IPS DF 4.7 (cell line): ENCODE data around the gene KIAA0232.
"Not testable (repeated sequence)": the region's sequence is repeated elsewhere in the genome, so short reads cannot be mapped to it uniquely, and the experiment has no call there.

ENCODE experiments used
- DNase-seq: peaks from one replicate; pipeline ENCODE4 v3.0.0-alpha.2; 2013; ENCODE audit warnings: low spot score; ENCODE audit errors: extremely low read depth

Gene KIAA0232

DNA sequence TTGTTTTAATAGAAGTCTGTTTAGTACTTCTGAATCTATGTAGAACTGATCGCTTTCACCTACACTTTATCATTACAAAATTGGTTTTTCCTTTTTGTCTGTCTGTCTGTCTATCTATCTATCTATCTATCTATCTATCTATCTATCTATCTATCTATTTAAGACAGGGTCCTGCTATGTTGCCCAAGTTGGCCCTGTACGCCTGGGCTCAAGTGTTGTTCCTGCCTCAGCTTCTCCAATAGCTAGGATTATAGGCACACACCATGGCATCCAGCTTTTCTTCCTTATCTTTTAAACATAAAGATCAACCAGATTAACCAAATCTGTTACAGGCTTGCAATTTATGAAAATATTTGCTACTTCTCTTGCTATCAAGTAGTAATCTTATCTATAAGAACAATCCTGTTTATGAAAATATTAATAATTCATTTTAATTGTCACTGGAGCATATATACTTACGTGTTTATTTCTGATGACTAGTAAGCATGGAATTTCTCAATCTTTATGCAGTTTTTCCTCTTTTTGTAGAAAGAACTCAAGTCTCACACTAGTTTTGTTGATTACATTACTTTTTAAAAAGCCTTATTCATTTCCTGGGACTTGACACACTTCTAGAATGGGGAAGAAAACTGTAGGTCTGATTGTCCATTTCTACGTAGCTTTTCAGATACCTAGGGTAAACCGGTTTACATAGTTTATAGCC lies 24.5 kb downstream of the KIAA0232 start:
- no peak for DNase-seq

DNA sequence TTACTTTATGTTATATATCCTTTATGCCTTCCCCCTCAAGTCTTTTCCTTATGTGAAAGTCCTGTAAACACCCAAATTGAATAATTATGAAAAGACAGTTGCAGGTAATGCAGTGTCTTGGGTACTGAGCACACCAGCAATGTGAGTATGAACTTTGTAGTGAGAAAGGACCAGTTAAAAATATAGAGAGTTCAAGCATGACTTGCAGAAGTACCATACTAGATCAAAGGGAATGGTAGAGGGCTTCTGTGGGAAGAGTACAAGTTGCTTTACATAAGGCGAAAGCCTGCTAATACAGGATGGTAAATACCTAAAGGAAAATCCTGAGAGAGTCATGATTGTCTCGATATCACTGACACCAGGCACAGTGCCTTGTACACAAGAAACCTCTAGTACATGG lies 25.7 kb downstream of the KIAA0232 start:
- no peak for DNase-seq

DNA sequence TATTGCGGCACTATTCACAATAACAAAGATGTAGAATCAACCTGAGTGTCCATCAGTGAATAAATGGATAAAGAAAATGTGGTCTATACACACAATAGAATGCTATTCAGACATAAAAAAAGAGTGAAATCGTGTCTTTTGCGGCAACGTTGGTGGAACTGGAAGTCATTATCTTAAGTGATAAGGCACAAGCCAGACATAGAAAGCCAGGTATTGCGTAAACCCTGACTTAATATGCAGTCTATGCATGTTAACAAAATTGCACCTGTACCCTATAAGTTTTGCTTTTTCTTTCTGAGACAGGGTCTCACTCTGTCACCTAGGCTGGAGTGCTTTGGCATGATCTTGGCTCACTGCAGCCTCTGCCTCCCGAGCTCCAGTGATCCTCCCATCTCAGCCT lies 28.6 kb downstream of the KIAA0232 start:
- no peak for DNase-seq

DNA sequence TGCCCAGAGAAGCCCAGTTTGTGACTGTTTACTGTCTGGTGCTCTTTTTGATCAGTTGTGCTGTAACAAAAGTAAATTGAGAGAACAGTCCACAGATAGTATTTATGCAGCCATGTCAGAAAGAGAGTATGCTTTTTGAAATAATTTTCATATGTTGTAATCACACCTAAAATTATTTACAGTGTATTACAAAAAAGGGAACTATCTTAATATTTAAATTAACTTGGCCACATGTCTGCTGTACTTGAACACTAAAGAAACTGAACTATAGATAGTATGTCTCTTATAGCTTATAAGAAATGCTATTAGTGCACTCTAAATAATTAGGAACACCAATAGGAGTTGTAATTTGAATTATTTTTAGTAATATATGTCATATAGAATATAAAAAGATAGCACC lies 30.2 kb downstream of the KIAA0232 start:
- no peak for DNase-seq

DNA sequence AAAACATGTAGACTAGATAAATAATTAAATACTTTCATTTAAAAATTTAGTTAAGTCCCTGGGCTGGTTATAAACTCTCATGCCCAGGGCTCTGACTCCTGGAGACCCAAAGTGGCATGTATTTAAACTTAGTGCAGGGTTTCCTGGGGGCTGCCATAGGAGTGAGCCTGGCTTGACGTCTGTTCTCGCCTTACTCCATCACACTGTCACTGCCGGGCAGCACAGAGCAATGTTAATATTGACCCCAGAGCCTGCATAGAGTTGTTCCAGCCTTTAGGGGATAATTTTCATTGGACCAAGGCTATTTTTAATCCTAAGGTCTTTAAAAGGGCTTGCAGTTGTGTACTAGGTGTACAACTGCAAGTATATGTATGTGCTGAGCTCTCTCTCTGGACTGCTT lies 31.2 kb downstream of the KIAA0232 start:
- no peak for DNase-seq

DNA sequence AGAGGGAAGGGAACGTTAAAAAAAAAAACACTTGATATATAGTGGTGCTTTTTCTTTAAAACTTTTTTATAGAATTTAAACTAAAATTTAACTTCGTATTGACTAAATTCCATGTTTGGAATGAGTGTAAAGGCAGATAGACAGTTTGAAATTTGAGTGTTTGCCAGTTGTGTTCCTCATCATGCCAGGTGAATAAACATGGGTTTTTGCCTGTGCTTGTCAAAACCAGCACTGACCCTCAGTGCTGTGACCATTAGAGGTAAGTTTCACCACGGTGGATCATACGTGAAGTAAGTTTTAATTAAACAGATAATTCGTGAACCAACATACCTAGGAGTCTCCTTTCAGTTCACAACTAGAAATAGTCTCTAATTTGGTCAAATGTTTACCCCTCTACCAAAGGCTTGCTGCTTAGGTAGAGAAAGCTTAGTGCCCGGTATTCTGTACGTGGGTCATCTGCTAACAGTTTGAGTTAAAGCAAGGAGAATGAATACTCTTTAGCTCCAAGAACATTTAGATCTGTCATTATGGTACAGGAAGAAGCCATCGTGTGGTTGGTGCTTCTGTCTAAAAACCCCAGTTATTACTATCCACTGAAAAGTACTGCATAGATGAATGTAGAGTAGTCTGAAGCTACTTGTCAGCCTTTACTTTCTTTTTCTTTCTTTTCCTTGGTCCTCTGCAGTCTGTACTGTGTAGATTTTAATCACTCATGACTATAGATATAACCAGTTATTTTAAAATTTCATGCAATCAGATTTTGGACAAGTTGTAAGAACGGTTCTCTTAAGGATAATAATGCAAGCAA lies 32.7 kb downstream of the KIAA0232 start:
- no peak for DNase-seq

DNA sequence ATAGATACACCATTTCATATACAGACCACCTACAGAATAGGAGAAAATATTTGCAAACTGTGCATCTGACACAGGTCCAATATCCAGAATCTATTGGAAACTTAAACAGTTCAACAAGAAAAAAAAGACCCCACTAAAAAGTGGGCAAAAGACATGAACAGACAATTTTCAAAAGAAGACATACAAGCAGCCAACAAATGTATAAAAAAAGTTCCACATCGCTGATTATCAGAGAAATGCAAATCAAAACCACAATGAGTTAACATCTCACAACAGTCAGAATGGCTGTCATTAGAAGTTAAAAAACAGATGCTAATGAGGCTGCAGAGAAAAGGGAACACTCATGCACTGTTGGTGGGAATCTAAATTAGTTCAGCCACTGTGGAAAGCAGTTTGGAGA lies 36.8 kb downstream of the KIAA0232 start:
- DNase-seq = no peak

DNA sequence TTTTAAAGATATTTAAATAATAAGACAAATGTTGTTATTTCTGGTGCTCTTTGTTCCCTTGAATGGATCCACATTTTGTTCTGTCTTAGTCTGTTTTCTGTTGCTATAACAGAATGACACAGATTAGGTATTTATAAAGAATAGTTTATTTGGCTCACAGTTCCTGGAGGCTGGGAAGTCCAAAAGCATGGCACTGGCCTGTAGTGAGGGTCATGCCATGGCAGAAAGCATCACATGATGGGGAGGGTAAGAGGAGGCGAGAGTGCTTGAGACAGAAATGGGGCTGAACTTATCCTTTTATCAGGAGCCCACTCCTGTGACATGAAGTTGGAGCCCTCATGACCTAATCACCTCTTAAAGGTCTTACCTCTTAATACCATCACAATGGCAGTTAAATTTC lies 38.2 kb downstream of the KIAA0232 start:
- DNase-seq = no peak

DNA sequence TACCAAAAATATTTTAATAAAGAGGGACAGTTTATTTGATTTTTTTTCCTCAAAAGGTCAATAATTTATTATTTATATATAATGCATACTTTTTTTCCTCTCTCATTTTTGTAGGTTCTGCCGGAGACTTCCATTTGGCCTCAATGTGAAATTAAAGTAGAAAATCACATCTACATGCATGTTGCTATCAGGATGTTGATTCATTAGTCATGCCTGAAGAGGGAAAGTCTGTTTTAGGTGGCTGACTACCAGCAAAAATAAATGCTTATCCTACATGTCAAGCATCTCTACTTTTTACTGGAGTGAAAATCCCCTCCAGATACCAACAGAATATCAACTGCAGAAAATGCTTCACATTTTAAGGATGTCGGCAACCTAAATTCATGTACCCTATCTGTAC lies 41.5 kb downstream of the KIAA0232 start:
- no peak for DNase-seq

DNA sequence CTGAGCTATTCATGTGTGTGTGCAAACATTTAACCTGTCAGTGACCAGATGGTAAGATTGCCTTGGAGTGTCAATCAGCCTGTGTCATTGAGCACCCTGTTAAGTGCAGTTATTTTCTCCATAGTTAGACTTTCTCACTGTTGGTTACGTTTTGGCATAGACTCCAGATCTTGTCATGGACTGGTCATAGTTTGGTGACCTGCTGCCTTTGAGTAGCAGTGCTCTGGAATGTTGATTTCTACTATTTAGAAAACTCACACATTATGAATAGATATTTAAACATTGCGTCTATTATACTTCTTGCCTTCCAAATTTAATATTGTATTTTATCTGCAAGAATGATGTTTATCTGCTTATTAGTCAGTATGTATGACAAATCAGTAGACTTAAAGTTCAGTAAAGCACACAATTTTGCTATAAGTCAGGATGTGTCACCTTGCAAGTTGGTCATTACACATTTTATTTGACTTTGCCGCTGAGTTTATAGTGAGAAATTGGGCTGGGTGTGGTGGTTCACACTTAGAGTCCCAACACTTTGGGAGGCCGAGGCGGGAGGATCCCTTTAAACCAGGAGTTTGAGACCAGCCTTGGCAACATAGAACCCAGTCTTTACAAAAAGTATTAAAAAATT lies 42.4 kb downstream of the KIAA0232 start:
- no peak for DNase-seq

DNA sequence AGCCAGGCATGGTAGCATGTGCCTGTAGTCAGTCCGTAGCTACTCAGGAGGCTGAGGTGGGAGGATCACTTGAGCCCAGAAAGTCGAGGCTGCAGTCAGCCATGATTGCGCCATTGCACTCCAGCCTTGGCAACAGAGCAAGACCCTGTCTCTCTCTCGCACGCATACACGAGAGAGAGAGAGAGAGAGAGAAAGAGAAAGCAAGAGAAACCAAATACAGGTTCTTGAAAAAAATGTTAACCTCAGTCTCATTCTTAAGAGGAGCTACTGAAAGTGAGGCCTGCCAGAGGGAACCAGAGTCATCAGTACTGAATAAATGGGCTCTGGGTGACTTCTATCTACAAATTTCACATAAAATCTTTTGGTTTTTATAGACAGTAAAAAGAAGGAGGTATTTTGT lies 42.9 kb downstream of the KIAA0232 start:
- DNase-seq = no peak

DNA sequence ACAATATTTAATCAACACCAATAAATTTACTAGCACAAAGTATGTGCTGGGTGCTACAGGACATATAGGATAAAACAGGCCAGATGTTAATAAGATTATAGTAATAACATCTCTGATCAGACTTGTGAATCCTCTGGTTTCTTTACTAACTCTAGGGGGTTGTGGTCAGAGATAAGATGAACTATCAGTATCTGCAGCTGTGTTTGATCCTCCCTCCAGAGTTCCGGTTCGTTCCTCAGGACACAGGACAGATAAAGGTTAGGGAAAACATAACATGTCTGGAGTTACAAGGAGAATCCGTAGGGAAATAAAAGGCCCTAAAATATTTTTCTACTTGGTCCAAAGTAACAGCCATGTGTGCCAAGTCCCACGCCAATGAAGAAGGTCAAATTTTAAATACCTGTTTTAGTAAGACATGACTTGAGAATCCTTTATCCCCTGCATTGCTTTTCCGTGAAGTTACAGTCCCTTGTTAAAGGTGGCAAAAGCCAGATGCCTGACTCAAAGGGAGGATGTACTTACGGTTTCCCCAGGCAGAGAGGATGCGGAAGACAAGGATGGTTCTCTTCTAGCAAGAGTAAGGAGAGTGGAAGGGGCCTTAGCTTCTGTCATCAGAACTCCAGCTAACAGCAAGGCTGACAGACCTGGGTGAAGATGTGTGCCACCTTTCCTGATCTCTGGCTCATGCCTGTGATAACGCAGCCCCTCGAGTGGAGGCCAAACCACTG lies 44.4 kb downstream of the KIAA0232 start:
- no peak for DNase-seq

DNA sequence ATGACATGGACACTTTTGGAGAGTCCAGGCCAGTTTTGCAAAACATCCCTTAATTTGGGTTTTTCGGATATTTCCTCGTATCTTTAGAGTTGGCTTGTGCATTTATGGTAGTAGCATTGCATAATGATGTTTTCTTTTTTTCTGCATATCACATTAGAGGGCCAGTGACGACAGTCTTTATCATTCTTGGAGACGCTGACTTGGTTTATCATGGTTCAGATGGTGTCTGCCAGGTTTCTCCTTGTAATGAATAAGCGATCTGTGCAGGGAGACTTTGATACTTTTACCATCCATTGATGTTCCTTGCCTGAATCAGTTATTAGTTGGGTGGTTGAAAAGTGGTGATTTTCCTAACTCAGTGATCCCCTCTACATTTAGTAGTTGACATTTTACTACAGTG lies 46.6 kb downstream of the KIAA0232 start:
- no peak for DNase-seq

DNA sequence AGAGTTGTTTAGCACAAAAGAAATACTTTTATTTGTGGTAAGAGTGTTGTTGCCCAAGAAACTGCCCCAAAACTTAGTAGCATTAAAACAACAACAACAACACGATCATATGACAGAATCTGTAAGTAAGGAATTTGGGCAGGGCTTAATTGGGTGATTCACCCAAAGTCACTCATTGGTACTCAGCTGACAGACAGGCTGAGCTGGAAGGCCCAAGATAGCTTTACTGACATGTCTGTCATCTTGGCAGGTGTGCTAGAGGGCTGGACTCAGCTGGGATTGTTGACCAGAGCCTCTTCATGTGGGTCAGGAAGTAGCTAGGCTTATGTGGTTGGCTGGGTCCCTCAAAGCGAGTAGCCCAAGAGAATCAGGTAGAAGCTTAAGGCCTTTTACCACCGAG lies 52.3 kb downstream of the KIAA0232 start:
- DNase-seq = no peak

DNA sequence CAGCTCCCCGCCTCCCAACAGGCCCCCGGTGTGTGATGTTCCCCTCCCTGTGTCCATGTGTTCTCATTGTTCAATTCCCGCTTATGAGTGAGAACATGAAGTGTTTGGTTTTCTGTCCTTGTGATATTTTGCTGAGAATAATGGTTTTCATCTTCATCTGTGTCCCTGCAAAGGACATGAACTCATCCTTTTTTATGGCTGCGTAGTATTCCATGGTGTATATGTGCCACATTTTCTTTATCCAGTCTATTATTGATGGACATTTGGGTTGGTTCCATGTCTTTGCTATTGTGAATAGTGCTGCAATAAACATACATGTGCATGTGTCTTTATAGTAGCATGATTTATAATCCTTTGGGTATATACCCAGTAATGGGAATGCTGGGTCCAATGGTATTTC lies 53.1 kb downstream of the KIAA0232 start:
- DNase-seq = not testable (repeated sequence)

DNA sequence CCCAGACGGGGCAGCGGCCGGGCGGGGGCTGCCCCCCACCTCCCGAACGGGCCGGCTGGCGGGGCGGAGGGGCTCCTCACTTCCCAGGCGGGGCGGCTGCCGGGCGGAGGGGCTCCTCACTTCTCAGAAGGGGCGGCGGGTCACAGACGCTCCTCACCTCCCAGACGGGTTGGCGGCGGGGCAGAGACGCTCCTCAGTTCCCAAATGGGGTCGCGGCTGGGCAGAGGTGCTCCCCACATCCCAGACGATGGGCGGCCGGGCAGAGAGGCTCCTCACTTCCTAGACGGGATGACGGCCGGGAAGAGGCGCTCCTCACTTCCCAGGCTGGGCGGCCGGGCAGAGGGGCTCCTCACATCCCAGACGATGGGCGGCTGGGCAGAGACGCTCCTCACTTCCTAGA lies 54.6 kb downstream of the KIAA0232 start:
- not testable (repeated sequence) for DNase-seq

DNA sequence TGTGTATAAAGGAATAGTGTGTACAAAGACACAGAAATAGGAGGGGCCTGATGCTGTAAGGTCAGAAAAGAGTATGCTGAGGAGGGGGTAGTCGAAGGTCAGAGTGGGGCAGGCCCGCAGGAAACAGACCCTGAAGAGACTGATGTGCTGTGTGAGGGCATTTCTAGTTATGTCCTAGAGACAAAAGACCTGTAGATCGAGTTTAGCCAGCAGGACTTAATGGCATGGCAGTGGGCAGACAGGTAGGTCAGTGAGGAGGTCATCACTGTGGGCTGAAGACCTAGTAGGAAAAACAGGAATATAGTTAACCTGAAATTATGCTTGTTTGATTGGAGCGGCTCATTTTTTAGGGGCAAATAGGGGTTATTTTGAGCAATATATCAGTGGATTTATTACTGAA lies 57.1 kb downstream of the KIAA0232 start:
- no peak for DNase-seq

DNA sequence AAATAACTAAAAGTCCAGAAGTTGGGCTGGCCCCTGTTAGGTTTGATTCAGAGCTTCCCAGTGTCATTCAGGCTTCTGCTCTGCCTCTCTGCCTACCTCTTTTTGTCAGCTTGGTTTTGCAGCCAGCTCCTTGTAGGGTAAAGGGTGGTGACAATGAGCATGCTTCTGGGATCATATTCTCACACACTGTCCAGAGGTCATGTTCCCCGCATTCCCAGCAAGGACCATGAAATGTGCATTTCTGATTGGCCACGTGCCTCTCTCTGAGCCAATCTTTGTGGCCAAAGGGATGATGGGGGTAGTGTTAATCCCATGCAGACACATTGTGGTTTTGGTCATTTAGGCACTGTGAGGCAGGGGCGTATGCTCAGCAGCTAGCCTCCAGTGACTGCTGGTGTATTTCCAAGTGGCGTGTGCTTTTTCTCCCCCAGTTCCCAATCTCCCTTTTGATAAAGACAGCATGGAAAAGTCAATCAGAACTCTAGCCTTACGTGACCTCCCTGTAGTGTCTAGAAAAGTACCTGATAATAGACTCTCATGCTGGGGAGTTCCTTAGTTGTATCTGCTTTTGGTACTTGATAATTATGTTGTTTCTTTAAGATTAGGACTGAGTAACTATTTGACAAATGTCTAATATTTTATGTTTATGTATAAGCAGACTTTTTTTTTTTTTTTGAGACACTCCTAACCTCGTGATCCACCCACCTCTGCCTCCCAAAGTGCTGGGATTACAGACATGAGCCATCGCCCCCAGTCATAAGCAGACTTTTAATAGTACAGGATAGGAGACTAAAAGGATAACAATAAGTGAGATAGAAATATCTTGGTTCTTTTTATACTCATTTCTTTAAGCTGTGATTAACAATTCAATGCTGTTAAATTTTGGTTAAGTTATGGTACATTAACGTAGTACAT lies 57.8 kb downstream of the KIAA0232 start:
- DNase-seq = no peak

DNA sequence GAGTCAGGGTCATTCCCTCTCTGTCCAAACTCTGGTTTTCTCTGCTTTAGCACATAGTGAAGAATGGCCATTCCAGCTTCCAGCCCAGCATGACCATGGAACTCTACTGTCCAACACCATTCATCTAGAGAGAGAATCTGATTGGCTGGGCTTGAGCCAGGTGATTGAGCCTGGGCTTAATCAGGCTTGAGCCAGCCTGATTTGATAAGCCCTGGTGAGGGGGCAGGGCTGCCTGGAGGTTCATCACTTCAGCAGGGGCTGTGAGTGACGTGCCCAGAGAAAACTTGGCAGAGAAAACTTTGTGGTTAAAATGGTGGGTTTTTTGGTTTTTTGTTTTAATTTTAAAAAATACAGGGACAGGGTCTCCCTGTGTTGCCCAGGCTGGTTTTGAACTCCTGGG lies 62.5 kb downstream of the KIAA0232 start:
- DNase-seq = no peak

DNA sequence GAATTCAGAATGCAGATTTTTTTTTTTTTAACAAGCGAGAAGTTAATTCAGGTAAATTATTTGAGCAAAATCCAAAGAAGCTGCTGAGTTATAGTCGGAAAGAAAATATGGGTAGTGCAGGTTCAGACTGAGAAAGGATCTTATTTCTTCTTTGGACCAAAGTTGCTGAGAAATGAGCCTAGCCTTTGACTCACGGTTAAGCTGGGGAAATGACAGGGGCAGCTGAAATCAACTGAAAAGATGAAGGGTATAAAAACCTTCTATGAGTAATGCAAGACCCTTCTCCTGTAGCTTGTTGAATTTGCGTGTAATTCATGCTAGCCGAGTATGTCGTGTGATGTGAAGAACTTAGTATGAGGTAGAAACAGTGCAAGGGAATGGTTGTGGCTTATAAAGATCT lies 63.0 kb downstream of the KIAA0232 start:
- no peak for DNase-seq

DNA sequence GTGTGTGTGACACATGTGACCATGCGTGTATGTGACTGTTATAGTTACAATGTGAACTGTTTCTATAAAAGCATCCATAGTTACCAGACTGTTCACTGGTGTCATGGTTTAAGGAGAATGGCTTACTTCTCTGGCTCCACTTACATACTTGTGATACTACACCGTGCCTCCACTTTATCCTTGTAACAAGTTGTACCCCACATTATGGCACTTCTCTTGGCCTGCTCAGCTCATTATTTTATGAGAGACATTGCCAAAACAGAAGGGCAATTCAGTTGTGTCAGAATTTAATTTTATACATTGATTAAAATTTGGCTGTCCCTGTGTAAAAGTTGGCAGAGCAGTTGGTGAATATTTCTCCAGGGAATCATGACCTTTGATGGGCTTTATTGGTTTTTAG lies 64.7 kb downstream of the KIAA0232 start:
- no peak for DNase-seq
